ENCODE data around the gene CCDC34.
"Not testable (repeated sequence)": the region's sequence is repeated elsewhere in the genome, so short reads cannot be mapped to it uniquely, and the experiment has no call there.

CCDC34 gene

GRCh38 chr11:27361649-27362431 is 1.2 kb downstream of the CCDC34 start:
- DNase-seq (ENCODE audit: low read depth): no peak

DNA sequence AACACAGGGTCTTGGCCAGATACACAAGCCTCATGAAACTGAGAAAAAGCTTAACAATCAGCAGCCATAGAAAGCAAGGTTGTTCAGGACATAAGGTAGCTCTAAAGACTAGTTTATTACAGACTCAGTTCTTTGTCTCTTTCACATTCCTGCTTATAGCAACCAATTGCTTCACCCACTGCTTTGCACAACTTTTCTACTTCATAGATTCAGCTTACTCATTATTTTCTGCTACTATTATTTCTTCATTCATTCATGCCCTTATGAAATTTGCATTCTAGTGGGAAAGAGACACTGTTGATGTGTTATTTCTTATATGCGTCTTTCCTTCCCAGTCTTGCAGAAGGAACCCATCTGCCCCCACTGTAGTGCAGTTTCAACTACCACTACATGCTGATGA is 4.7 kb downstream of the CCDC34 start:
- DNase-seq (ENCODE audit: low read depth): no peak

- DNase-seq (ENCODE audit: low read depth): no peak
Measured at GRCh38 chr11:27357250-27357649, 5.8 kb downstream of the CCDC34 start.

- no peak for DNase-seq (ENCODE audit: low read depth)
Measured at GRCh38 chr11:27356624-27357222, 6.3 kb downstream of the CCDC34 start.

- no peak for DNase-seq (ENCODE audit: low read depth)
Measured at GRCh38 chr11:27355575-27356104, 7.4 kb downstream of the CCDC34 start.

- DNase-seq (ENCODE audit: low read depth): no peak
Measured at GRCh38 chr11:27354359-27354965, 8.6 kb downstream of the CCDC34 start.

- peak; percentile 40 for DNase-seq (ENCODE audit: low read depth)
Measured at GRCh38 chr11:27353593-27354358, 9.2 kb downstream of the CCDC34 start.

DNA sequence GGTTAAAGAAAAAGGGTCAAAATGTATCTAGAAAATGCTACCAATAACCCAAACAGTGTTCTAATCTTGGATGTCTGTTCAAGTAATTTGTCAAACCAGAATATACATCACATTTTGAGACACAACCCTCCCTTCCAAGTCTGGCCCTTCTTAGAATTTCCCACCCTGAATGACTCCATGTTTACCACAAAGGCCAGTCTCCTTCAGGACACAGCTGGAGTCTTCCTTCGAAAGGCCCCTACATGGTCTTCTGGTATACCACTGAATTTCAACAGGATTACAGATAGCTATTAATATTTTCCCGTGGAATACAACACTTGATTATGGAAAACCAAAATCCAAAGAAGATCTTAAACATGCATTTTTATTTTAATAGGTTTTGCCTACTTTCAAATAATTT is 10.2 kb downstream of the CCDC34 start:
- no peak for DNase-seq (ENCODE audit: low read depth)

GRCh38 chr11:27350511-27350910 is 12.5 kb downstream of the CCDC34 start:
- DNase-seq (ENCODE audit: low read depth): no peak

DNA sequence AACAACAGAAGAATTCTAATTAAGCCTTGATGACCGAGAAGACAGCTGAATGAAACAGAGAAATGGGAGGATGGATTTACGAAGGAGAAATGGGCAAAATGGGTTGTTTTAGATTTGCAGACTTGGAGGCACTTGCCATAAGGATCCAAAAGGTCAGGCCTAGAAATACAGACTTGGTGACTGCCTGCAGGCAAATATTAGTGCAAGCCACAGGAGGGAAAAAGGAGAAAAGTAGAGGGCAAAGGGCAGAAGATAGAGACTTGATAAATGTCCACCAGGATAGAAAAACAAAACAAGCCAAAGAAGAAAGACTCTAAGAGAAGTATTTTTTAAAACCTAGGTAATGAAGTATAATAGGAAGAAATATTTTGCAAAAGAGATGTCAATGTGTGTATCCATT is 13.1 kb downstream of the CCDC34 start:
- DNase-seq (ENCODE audit: low read depth): no peak

GRCh38 chr11:27348340-27348873 is 14.6 kb downstream of the CCDC34 start:
- DNase-seq (ENCODE audit: low read depth): no peak

DNA sequence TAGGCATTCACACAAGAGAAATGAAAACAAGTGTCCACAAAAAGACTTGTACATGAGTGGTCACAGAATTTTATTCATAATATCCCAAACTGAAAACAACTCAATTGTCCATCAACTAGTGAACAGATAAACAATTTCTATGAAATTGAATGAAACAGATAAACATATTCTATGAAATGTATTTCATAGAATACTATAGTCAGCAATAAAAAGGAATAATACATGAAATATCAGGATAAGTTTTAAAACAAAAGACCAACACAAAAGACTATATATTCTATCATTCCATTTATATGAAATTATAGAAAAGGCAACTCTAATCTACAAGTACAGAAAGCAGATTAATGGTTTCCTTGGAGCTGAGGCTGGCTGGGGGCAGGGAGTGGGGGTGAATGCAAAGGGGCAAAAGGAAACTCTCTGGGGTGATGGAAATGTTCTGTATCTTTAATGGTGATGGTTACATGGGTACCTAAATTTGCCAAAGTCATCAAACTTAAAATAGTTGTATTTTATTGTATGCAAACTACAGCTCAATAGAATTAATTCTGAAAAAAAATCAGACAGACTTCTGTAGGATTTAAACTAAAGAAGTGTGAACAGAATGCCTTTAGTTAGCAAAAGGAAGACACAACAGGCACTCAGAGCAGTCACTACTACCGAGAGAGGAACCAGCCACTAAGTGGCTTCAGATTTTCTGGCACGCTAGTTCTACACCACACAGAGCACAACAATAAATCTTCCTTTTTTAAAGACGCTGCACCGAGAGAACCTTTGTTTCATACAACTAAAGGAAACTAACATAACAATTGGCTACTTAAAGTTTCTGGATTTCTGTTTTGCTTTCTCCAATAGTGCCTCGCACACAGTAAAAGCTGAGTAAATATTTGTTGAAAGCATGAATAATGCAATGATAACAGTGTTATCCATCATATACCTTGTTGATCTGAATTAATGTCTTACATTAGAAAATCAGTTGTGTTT is 15.4 kb downstream of the CCDC34 start:
- no peak for DNase-seq (ENCODE audit: low read depth)

- no peak for DNase-seq (ENCODE audit: low read depth)
Measured at GRCh38 chr11:27339941-27340340, 23.1 kb downstream of the CCDC34 start.

DNA sequence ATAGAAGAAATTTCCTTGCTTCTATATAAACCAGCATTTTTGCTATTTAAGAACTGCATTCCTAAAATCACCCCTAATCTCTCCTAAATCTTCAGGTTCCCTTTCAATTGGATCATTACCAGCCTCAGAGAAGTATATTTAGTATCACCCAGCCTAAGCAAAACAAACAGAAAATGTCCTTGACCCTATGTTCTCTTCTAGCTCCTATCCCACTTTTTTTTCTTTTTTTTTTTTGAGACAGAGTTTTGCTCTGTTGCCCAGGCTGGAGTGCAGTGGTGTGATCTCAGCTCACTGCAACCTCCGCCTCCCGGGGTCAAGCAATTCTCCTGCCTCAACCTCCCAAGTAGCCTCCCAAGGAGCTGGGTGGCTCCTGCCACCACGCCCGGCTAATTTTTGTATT is 28.3 kb downstream of the CCDC34 start:
- DNase-seq (ENCODE audit: low read depth): not testable (repeated sequence)

DNA sequence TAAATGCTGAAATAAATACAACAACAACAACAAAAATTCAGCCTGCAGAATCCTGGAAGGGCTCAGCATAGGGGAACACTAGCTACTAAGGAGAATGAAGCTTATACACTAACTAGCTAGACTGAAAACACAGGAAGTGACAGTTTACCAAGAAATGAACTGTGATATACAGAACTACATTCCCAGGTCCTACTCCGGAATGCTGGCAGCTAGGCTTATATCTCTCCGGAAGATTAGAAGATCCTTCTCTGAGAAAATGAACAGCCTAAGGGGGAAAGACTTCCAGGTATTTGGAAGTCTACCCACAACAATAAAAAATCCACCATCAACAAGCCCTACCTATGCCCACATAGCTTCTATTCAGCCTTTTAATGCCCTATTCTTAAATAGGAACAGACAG is 31.0 kb downstream of the CCDC34 start:
- peak; percentile 47 for DNase-seq (ENCODE audit: low read depth)

- DNase-seq (ENCODE audit: low read depth): no peak
Measured at GRCh38 chr11:27330633-27331270, 32.3 kb downstream of the CCDC34 start.

GRCh38 chr11:27329867-27330632 is 33.0 kb downstream of the CCDC34 start:
- no peak for DNase-seq (ENCODE audit: low read depth)

DNA sequence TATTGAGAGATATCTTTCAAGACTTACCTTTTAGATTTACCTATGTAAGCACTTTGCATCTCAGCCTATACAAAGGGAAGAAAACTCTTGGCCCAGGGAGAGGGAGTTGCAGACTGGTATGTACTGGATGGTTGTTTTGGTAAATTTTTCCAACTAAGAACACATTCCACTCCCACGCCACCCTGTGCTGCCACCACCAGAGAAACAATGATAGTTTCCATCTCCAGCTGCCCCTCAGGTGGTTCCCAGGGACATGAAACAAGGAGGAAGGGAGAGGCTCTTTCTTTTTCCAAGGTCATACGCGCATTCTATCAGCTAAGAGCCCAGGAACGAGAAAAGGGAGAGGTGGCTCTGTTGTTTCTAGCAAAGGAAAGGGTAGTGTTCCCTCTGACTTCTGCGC is 34.4 kb downstream of the CCDC34 start:
- no peak for DNase-seq (ENCODE audit: low read depth)

DNA sequence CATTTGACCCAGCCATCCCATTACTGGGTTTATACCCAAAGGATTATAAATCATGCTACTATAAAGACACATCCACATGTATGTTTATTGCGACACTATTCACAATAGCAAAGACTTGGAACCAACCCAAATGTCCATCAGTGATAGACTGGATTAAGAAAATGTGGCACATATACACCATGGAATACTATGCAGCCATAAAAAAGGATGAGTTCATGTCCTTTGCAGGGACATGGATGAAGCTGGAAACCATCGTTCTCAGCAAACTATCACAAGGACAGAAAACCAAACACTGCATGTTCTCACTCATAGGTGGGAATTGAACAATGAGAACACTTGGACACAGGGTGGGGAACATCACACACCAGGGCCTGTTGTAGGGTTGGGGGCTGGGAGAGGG is 36.0 kb downstream of the CCDC34 start:
- not testable (repeated sequence) for DNase-seq (ENCODE audit: low read depth)

GRCh38 chr11:27322196-27322595 is 40.8 kb downstream of the CCDC34 start:
- not testable (repeated sequence) for DNase-seq (ENCODE audit: low read depth)

Data from non-pigmented ciliary epithelial cell (primary cell).